C4-2B (cell line): ENCODE results near the gene DCAF10.
A peak's percentile ranks its signal among the peaks of the same experiment; 100 is the strongest.

Source experiments
- H3K27ac ChIP-seq: fragments of 450-650 bp; 2 replicates; pipeline ENCODE4 v1.5.1; 2017
- CTCF ChIP-seq: fragments of 450-650 bp; conservative IDR thresholded peaks from 2 replicates; pipeline ENCODE4 v1.5.1; 2017; ENCODE audit warnings: mild to moderate bottlenecking
- ZFX ChIP-seq: fragments of 450-650 bp; IDR thresholded peaks from 2 replicates; pipeline ENCODE4 v1.6.1; 2017

DCAF10 gene

GRCh38 chr9:37778534-37778933 lies 22.1 kb upstream of the DCAF10 start:
- H3K27ac ChIP-seq: no peak overlapping the region
- TF ChIP-seq CTCF: no peak
- TF ChIP-seq ZFX: no peak

GRCh38 chr9:37784291-37784615 lies 16.3 kb upstream of the DCAF10 start:
- TF ChIP-seq CTCF: no peak
- no peak for TF ChIP-seq ZFX
- H3K27ac ChIP-seq: peak overlapping the region; percentile 83

GRCh38 chr9:37784616-37785483 lies 15.7 kb upstream of the DCAF10 start, which contains the start of gene EXOSC3:
TSS of gene EXOSC3 (minus strand) at chr9:37785064. CDS start at chr9:37785044, 20 bp downstream.
- H3K27ac ChIP-seq: peak within 1 kb of the TSS; percentile 83
- TF ChIP-seq CTCF: no peak
- TF ChIP-seq ZFX: peak; percentile 87

- TF ChIP-seq CTCF (no peak), ZFX (no peak)
- no peak overlapping the region for H3K27ac ChIP-seq
These were observed 13.5 kb upstream of the DCAF10 start for GRCh38 chr9:37787059-37787458.

- no peak for TF ChIP-seq ZFX
- TF ChIP-seq CTCF: no peak
These were observed 12.3 kb upstream of the DCAF10 start for GRCh38 chr9:37788332-37788731.

GRCh38 chr9:37790096-37790495 lies 10.5 kb upstream of the DCAF10 start:
- TF ChIP-seq CTCF (no peak), ZFX (no peak)
- no peak overlapping the region for H3K27ac ChIP-seq

More at GRCh38 chr9:37788332-37788731, 12.3 kb upstream of the DCAF10 start:
- H3K27ac ChIP-seq: no peak overlapping the region

- TF ChIP-seq CTCF (no peak), ZFX (no peak)
- no peak overlapping the region for H3K27ac ChIP-seq
These were observed 8.5 kb upstream of the DCAF10 start for GRCh38 chr9:37792122-37792521.
